IPS DF 19.7 (cell line): ENCODE measurements around the gene KHDRBS2.
"Not testable (repeated sequence)": the region's sequence is repeated elsewhere in the genome, so short reads cannot be mapped to it uniquely, and the experiment has no call there.

Experiments
- DNase-seq: peaks from one replicate; pipeline ENCODE4 v3.0.0-alpha.2; 2013; ENCODE audit warnings: low read depth, low spot score

The KHDRBS2 gene

DNA sequence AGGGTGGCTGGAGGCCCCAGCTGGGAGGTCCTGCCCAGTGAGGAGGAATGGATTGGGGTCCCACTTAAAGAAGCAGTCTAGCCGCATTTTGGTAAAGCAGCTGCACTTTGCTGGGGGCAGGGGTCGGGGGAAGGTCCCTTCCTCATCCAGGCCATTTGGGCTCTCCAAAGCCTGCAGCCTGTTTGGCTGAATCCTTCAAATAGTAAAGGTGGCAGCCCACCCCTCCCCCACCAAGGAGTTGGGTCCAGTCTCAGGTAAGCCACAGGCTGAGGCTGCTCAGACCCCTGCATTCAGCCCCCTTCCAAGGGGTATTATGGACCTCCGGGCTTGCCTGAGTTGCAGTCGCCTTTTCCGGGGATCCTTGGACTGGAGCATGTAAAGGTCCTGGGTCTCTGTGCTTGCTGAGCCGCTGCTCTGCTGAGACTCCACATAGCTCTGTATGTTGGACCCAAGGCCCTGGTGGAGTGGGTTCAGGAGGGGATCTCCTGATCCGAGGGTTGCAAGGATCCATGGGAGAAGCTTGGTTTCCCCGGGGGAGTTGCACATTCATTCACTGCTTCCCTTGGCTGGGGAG is 417.4 kb downstream of the KHDRBS2 start:
- no peak for DNase-seq

DNA sequence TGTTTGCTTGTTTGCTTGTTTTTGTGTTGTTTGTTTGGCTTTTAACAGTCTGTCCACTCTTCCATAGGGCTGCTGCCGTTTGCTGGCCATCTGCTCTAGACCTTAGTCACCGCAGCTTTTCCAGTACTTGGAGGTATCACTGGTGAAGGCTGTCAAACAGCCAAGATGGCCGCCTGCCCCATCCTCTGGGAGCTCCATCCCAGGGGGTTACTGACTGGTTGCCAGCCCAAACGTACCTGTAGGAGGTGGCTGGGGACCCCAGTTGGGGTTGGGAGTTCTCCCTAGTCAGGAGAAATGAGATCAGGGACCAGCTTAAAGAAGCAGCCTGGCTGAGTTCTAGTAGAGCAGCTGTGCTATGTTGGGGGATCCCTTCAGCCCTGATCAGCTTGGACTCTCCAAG is 418.4 kb downstream of the KHDRBS2 start:
- no peak for DNase-seq

- DNase-seq = no peak
Measured at GRCh38 chr6:61857541-61857940, 428.5 kb downstream of the KHDRBS2 start.

DNA sequence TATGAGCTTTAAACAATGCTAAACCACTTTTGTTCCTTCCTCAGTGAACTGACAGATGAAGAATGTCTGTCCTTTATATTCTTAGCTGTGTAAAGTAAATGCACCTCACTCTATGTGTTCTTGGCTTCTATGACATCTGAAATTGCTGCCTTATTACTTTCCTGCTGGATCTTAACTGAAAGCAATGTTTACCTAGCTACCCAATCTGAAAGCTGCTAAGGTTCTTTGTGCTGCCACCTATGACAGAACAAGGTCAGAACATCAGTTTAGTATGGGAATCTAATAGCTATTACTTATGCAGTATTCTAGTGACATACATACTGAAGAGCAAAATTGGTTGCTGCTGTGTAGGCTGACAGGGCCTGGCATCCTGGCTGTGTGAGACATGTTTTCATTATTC is 444.1 kb downstream of the KHDRBS2 start:
- no peak for DNase-seq

DNA sequence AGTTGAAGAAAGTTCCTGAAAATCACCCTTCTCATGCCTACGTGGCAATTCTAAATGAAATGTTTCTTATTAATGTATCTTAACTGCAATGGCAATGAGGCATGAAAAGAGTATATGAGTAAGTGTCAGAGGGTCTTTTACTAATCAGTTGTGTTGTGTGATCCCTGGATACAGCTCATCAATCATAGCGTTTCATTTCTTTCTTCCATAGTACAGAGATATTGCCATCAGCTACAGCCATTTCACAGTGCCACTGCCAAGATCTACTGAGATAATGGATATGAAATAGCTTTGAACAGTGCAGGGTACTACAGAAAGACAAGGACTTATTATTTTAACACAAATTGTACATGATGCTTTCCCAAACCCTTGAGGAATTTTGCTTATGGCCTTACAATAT is 450.8 kb downstream of the KHDRBS2 start:
- DNase-seq = no peak

GRCh38 chr6:61833176-61833755 is 452.8 kb downstream of the KHDRBS2 start:
- DNase-seq = no peak

GRCh38 chr6:61817716-61818115 is 468.3 kb downstream of the KHDRBS2 start:
- DNase-seq = no peak

GRCh38 chr6:61810047-61810446 is 476.0 kb downstream of the KHDRBS2 start:
- no peak for DNase-seq

DNA sequence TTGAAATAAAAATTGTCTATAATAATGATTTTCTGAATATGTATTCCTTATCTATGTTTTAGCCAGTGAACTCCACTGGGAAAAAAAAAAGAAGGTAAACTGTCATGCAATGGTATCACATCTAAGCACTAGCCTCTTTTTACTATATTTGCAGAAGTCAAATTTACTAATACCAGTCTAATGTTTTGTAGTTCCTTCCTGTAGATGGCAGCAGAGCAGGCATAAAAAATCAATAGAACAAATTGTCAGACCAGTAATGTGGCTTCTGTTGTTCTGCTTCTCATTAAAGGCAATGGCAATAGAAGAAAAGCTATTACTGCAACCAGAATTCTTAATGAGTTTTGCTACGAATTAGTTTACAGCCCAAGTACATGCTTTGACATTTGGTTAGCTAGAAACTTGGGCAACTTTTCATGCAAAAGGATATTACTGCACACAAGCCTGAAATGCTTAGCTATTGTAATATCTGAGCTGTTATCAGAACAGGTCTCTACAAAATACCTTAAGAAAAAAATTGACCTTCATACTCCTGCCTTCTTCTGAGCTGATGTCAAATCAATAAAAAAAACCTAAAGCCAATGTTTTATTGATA is 476.9 kb downstream of the KHDRBS2 start:
- DNase-seq = no peak

DNA sequence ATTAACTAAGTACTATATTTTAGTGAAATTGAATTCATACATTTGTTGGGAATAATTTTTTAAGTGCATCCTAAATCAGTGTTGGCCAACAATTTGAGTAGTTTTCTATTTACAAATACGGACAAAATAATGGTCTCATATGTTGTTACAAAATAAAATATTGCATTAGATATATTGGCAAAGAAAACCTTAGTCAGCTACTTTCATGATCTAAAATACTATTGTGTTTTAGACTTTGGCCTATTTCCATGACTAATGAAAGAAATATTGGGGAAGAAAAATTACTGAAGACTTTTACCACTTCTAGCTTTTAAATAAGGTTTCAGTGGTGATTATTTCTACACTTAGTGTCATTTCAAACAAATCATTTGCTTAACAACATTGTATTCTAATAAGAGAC is 498.0 kb downstream of the KHDRBS2 start:
- no peak for DNase-seq

GRCh38 chr6:61769446-61769845 is 516.6 kb downstream of the KHDRBS2 start:
- not testable (repeated sequence) for DNase-seq

DNA sequence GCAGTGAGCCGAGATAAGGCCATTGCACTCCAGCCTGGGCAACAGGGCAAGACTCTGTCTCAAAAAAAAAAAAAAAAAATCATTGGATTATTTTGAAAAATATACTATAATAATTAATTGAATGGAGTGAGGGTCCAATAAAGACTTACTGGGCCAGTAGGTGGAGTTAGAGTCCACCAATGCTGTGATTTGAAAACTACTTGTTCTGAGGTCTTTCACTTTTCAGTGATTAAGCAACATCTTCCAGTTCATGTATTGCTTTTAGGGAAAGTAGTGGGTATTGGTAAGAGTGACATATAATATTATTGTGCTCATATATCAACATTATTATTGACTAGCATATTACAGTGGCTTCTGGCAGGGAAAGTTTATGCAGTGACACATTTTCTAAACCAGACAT is 530.3 kb downstream of the KHDRBS2 start:
- DNase-seq = no peak

DNA sequence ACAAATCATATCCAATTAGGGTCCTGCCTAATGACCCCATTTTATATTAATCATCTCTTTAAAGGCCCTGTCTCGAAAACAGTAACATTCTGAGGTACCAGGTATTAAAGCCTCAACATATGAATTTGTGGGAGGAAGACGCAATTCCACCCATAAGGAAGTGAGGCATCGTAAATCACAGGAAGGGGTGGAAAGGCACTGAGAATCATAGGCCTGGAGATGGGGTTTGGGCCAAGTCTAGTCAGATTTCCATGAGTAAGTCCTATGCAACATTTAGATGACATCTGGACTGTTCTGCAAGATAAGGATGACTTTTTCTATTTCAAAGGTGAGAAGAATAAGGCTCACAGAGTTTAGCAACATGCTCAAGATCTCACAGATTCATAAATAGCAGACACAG is 534.0 kb downstream of the KHDRBS2 start:
- DNase-seq = no peak

- no peak for DNase-seq
Measured at GRCh38 chr6:61745994-61746393, 540.0 kb downstream of the KHDRBS2 start.

DNA sequence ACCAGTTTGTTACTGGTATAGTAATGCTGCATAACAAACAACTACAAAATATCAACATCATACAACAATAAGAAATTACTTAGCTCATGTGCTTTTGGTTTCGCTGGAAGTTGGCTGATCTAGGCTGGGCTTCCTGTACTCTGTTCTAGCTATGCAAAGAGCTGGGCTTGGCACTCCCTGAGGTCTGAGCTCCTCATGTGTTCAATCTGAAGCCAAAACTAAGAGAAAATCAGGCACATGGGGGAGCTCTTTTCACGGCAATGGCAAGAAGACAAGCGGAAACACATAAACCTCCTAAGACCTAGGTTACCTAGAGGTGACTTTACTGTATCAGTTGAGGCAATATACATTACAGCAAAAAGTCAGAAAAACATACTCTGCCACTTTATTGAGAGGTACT is 574.2 kb downstream of the KHDRBS2 start:
- no peak for DNase-seq

GRCh38 chr6:61688165-61688564 is 597.9 kb downstream of the KHDRBS2 start:
- no peak for DNase-seq

DNA sequence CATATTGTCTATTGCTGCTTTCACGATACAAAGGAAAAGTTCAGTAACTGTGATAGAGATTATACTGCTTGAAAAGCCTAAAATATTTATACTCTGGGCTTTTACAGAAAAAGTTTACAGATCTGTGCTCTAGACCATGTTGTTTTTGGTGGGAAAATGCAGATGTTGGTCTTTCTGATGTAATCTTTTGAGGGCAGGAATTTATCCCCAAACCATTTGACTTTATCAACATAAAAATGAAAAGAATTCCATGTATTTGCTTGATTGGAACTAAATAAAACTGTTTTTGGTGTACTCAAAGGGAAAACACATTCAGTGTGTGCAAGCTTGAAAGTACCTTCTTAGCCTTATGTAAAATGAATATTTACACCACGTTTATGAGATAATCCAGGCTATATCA is 603.5 kb downstream of the KHDRBS2 start:
- no peak for DNase-seq

GRCh38 chr6:61679625-61680024 is 606.4 kb downstream of the KHDRBS2 start:
- DNase-seq = no peak

DNA sequence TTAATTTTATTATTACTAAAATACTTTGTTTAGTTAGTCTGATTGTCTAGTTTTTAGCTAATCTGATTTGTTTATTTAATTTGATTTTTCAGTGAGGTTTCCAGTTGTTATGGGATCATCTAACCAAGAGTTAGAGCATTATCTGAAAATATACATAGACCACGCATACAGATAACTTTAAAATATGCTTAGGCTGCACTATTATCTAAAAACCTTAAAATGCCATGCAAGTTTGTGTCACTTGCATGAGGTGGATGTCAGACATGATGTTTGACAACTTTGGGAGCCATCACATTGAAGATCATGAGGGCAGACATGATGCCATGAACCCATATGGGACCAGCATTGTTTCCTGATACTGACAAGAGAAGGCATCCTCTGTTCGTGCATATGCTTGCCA is 610.3 kb downstream of the KHDRBS2 start:
- DNase-seq = no peak

GRCh38 chr6:61649845-61650244 is 636.2 kb downstream of the KHDRBS2 start:
- DNase-seq = no peak

- DNase-seq = no peak
Measured at GRCh38 chr6:61640463-61640862, 645.6 kb downstream of the KHDRBS2 start.
